ELR (cell line): Measurements from ENCODE around the gene FHDC1.

Source experiments
- DNase-seq: peaks from one replicate; pipeline ENCODE4 v3.0.0-alpha.2; 2015; ENCODE audit warnings: low read depth

Gene FHDC1

DNA sequence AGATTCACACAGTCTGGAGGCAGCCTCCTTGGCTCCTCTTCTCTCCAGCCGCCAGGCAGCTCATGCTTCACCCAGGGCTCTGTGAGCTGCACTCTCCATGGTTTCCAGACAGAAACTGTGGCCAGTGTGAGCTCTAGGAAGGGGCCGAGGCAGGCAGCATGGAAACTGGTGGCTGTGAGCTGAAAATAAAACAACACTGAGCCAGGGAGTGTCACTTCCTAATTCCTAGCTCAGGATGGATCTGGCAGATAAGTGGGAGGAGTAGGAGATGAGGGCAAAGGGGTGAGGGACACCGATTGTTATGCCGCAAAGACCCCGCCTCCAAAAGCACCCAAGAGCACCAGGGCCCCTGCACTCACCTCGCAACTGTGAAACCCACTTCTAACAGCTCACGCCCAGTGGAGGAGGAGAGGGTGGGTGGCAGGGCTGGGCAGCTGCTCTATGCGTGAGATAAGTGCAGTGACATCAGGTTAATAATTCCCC is 69.8 kb downstream of the FHDC1 start:
- no peak for DNase-seq

DNA sequence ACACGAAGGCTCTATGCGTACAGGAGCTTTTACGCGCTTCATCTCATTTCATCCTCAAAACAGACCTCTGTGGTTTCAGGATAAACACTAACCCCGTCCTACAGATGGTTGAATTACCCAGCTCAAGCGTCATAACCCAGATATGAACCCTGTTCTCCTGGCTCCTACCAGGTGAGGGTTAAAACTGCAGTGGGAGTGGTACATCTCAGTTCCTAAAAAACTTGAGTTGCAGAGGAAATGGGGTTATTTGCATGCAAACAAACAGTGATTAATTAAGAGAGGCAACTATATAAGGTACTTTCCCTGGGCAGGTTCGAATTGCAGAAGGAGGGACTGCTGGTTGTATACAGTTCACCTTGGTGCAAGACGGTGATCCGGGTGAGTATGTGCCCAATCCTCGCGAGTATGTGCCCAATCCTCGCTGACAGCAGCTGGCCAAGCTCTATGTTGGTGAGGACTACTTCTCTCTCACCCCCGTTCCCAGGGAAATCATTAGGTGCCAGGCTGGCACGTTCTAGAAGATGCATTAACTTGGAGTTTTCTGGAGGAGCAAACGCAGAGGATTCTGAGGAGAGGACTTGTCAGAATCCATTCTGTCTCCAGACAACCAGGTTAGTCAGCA is 72.6 kb downstream of the FHDC1 start:
- DNase-seq: no peak

DNA sequence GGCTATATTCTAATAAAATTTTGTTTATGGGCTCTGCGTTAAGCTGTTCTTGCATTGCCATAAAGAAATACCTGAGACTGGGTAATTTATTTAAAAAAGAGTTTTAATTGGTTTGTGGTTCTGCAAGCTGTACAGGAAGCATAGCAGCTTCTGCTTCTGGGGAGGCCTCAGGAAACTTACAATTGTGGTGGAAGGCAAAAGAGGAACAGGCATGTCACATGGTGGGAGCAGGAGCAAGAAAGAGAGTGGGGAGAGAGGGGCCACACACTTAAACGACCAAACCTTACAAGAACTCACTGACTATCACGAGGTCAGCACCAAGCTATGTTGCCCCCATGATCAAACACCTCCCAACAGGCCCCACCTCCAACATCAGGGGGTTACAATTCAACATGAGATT is 74.0 kb downstream of the FHDC1 start:
- DNase-seq: no peak

- no peak for DNase-seq
These were observed 77.3 kb downstream of the FHDC1 start for GRCh38 chr4:153013202-153013977.

- DNase-seq: peak; percentile 41
These were observed 78.3 kb downstream of the FHDC1 start for GRCh38 chr4:153014460-153014859.

GRCh38 chr4:153016592-153016991 is 80.5 kb downstream of the FHDC1 start:
- DNase-seq: no peak

- no peak for DNase-seq
These were observed 81.9 kb downstream of the FHDC1 start for GRCh38 chr4:153018031-153018430.

GRCh38 chr4:153018684-153019083 is 82.6 kb downstream of the FHDC1 start:
- no peak for DNase-seq

- DNase-seq: no peak
These were observed 83.8 kb downstream of the FHDC1 start for GRCh38 chr4:153019906-153020305.

DNA sequence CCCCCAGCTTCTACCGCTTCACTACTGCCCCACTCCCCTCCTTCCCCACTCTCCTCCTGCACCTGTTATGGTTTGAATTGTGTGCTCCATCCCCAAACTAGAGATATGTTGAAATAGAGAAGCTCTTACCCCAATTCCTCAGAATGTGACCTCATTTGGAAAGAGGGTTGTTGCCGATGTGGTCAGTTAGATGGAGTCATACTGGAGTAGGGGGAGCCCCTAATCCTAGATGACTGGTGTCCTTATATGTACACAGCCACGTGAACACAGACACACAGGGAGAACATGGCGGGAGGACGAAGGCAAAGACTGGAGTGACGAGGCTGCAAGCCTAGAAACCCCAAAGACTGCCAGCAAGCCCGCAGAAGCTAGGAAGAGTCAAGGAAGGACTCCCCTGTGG is 84.3 kb downstream of the FHDC1 start:
- DNase-seq: no peak

- no peak for DNase-seq
These were observed 85.2 kb downstream of the FHDC1 start for GRCh38 chr4:153021276-153021675.

DNA sequence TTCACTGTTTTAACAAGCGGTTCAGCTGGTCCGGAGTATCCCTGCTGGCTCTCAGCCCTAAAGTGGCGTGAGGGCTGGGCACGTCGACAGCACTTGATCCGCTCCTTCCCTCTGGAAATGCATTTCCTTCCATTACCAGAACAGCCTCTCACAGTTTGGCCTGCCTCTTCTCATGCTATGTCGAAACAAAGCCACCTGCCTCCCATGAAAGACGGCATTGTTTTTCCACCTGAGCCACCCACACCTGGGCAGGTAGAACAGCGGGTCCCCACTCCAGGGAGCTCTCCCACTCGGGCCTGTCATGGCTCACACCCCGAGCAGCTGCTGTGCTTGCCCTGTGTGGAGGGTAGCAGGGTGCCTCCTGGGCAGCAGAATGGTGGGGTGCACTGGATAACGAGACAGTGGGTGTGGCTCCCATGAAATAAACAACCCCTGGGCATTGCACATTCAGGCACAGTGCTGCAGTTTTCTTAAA is 86.2 kb downstream of the FHDC1 start:
- no peak for DNase-seq

- DNase-seq: no peak
These were observed 87.0 kb downstream of the FHDC1 start for GRCh38 chr4:153023139-153023538.

- DNase-seq: no peak
These were observed 87.7 kb downstream of the FHDC1 start for GRCh38 chr4:153023692-153024394.

GRCh38 chr4:153024466-153024865 is 88.3 kb downstream of the FHDC1 start:
- DNase-seq: no peak

DNA sequence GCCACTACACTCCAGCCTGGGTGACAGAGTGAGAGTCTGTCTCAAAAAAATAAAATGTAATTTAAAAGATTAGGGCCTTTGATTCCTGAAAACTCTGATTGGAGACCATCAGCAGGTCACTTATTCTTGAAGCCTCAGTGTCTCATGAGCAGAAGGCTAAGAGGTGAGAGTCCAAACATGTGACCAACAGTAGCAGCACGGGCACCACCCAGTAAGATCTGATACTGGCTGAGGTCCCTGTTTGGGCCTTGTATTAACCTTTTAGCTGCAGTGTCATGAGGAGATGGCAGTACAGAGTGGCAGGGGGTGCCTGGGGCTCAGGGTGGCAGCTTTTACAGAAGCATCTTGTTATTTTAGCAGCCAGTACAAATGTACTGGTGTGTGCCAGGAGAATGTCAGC is 89.3 kb downstream of the FHDC1 start:
- DNase-seq: no peak

- DNase-seq: no peak
These were observed 90.6 kb downstream of the FHDC1 start for GRCh38 chr4:153026591-153027346.

DNA sequence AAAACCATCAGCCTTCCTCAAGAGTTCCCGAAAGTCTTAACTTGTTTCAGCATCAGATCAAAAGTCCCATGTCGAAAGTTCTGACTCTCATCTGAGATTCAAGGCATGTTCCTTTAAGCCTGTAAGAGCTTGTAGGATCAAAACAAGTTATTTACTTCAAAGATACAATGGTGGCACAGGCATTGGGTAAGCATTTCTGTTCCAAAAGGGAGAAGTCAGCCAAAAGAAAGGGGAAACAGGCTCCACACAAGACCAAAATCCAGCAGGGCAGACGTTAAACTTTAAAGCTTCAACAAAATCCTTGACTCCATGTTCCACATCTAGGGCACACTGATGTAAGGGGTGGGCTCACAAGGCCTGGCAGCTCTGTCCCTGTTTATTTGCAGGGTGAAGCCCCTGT is 91.7 kb downstream of the FHDC1 start:
- DNase-seq: no peak

DNA sequence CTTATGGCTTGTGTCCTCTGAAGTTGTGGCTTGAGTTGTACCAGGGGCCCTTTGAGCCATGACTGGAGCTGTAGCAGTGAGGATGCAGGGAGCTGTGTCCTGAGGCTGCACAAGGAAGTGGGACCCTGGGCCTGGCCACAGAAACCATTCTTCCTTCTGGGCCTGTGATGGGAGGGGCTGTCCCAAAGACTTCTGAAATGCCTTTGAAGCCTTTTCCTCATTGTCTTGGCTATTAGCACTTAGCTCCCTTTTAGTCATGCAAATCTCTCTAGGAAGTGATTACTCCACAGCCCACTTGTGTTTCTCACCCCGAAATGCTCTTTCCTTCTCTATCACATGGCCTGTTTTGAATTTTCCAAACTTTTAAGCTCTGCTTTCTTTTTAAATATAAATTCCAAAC is 92.4 kb downstream of the FHDC1 start:
- DNase-seq: no peak
